NCI-H526 treated with DMSO at 0.1 percent for 48 hours (cell line): ENCODE measurements around the gene SORCS2.

Experiments
- DNase-seq: peaks from one replicate; lab custom pipeline; 2025; lab: John Stamatoyannopoulos, UW

Gene SORCS2

GRCh38 chr4:7267829-7268228, 75.5 kb downstream of the SORCS2 start:
- no peak for DNase-seq

GRCh38 chr4:7268941-7269340, 76.6 kb downstream of the SORCS2 start:
- DNase-seq, result no peak

GRCh38 chr4:7270121-7270520, 77.8 kb downstream of the SORCS2 start:
- DNase-seq, result no peak

GRCh38 chr4:7272404-7272803, 80.1 kb downstream of the SORCS2 start:
- no peak for DNase-seq

GRCh38 chr4:7273738-7274297, 81.5 kb downstream of the SORCS2 start:
- no peak for DNase-seq

GRCh38 chr4:7275067-7275466, 82.7 kb downstream of the SORCS2 start:
- DNase-seq, result no peak

- DNase-seq, result no peak
These were observed 83.3 kb downstream of the SORCS2 start for GRCh38 chr4:7275490-7276154.

- DNase-seq, result no peak
These were observed 84.2 kb downstream of the SORCS2 start for GRCh38 chr4:7276515-7276914.

- DNase-seq, result no peak
These were observed 85.9 kb downstream of the SORCS2 start for GRCh38 chr4:7278071-7278765.

- no peak for DNase-seq
These were observed 86.6 kb downstream of the SORCS2 start for GRCh38 chr4:7278981-7279380.

GRCh38 chr4:7279902-7280301, 87.6 kb downstream of the SORCS2 start:
- DNase-seq, result no peak

GRCh38 chr4:7280926-7281690, 88.8 kb downstream of the SORCS2 start:
- DNase-seq, result no peak

- no peak for DNase-seq
These were observed 89.6 kb downstream of the SORCS2 start for GRCh38 chr4:7281691-7282665.

- DNase-seq, result no peak
These were observed 90.6 kb downstream of the SORCS2 start for GRCh38 chr4:7282786-7283440.

- DNase-seq, result no peak
These were observed 93.1 kb downstream of the SORCS2 start for GRCh38 chr4:7285244-7286094.

GRCh38 chr4:7286170-7286569, 93.8 kb downstream of the SORCS2 start:
- DNase-seq, result no peak

GRCh38 chr4:7286798-7287197, 94.5 kb downstream of the SORCS2 start:
- no peak for DNase-seq

- DNase-seq, result no peak
These were observed 95.1 kb downstream of the SORCS2 start for GRCh38 chr4:7287274-7287917.

- no peak for DNase-seq
These were observed 95.6 kb downstream of the SORCS2 start for GRCh38 chr4:7287918-7288280.
